HepG2 (cell line): ENCODE measurements around the gene NEK6. TPM values are rescaled to one million over a fixed set of nuclear protein-coding genes. Genes with fewer than 3 reads are reported as not detected.

Experiments used
- AGO2 ChIP-seq: fragments of 200-400 bp; formaldehyde crosslinking; optimal IDR thresholded peaks from 2 replicates; pipeline ENCODE3; 2017; ENCODE audit warnings: mild to moderate bottlenecking, low read depth, low read length, moderate library complexity
- IRF2 ChIP-seq: IDR thresholded peaks from 2 replicates; pipeline ENCODE4 v1.6.1; 2018; ENCODE audit warnings: missing genetic modification reagents, missing compliant biosample characterization
- MED8 ChIP-seq: sonication (generic); formaldehyde crosslinking; IDR thresholded peaks from 2 replicates; pipeline ENCODE4 v1.8.1; 2023; ENCODE audit warnings: mild to moderate bottlenecking, missing genetic modification reagents; ENCODE audit not compliant: insufficient replicate concordance
- PITX1 ChIP-seq: sonication (generic); formaldehyde crosslinking; IDR thresholded peaks from 2 replicates; pipeline ENCODE4 v1.5.1; 2020; ENCODE audit warnings: mild to moderate bottlenecking, missing genetic modification reagents
- POLR2G ChIP-seq: fragments of 200-400 bp; formaldehyde crosslinking; IDR thresholded peaks from 2 replicates; pipeline ENCODE4 v1.6.1; 2018; ENCODE audit warnings: mild to moderate bottlenecking, low read depth, low read length, moderate library complexity
- PRPF4 ChIP-seq: fragments of 200-400 bp; formaldehyde crosslinking; IDR thresholded peaks from 2 replicates; pipeline ENCODE4 v1.6.1; 2016; ENCODE audit warnings: low read length, low read depth; ENCODE audit not compliant: poor library complexity, severe bottlenecking
- RARG ChIP-seq: sonication (generic); formaldehyde crosslinking; IDR thresholded peaks from 2 replicates; pipeline ENCODE4 v1.4.0; 2020; ENCODE audit warnings: low read depth, mild to moderate bottlenecking, missing genetic modification reagents
- SATB2 ChIP-seq: sonication (generic); formaldehyde crosslinking; IDR thresholded peaks from 2 replicates; pipeline ENCODE4 v1.5.0; 2020; ENCODE audit warnings: missing genetic modification reagents
- TSC22D2 ChIP-seq: sonication (generic); formaldehyde crosslinking; IDR thresholded peaks from 2 replicates; pipeline ENCODE4 v1.5.1; 2020; ENCODE audit warnings: missing genetic modification reagents, mild to moderate bottlenecking, borderline replicate concordance
- ZFP62 ChIP-seq: sonication (generic); formaldehyde crosslinking; IDR thresholded peaks from 2 replicates; pipeline ENCODE4 v1.4.0; 2020; ENCODE audit warnings: missing genetic modification reagents
- ZFX ChIP-seq: sonication (generic); formaldehyde crosslinking; IDR thresholded peaks from 2 replicates; pipeline ENCODE4 v1.4.0; 2020; ENCODE audit warnings: mild to moderate bottlenecking, low read depth, missing genetic modification reagents, moderate library complexity
- ZKSCAN5 ChIP-seq: sonication (generic); formaldehyde crosslinking; IDR thresholded peaks from 2 replicates; pipeline ENCODE4 v1.5.1; 2020; ENCODE audit warnings: mild to moderate bottlenecking, missing genetic modification reagents
- ZNF17 ChIP-seq: sonication (generic); formaldehyde crosslinking; IDR thresholded peaks from 2 replicates; pipeline ENCODE4 v1.5.0; 2020; ENCODE audit warnings: mild to moderate bottlenecking, missing genetic modification reagents
- ZNF260 ChIP-seq: sonication (generic); formaldehyde crosslinking; IDR thresholded peaks from 2 replicates; pipeline ENCODE4 v1.4.0; 2020; ENCODE audit warnings: missing genetic modification reagents, low read depth, mild to moderate bottlenecking, borderline replicate concordance
- ZNF263 ChIP-seq: sonication (generic); formaldehyde crosslinking; IDR thresholded peaks from 2 replicates; pipeline ENCODE4 v1.4.0; 2020; ENCODE audit warnings: missing genetic modification reagents
- ZNF3 ChIP-seq: IDR thresholded peaks from 2 replicates; pipeline ENCODE4 v1.7.0; 2017; ENCODE audit warnings: inconsistent platforms
- ZNF317 ChIP-seq: sonication (generic); formaldehyde crosslinking; IDR thresholded peaks from 2 replicates; pipeline ENCODE4 v1.5.0; 2020; ENCODE audit warnings: mild to moderate bottlenecking, missing genetic modification reagents
- ZNF430 ChIP-seq: sonication (generic); formaldehyde crosslinking; IDR thresholded peaks from 2 replicates; pipeline ENCODE4 v1.9.0; 2021; ENCODE audit warnings: mild to moderate bottlenecking, missing genetic modification reagents
- ZNF468 ChIP-seq: sonication (generic); formaldehyde crosslinking; IDR thresholded peaks from 2 replicates; pipeline ENCODE4 v1.8.0; 2022; ENCODE audit warnings: mild to moderate bottlenecking, moderate library complexity, missing genetic modification reagents
- ZNF598 ChIP-seq: sonication (generic); formaldehyde crosslinking; IDR thresholded peaks from 2 replicates; pipeline ENCODE4 v1.5.1; 2020; ENCODE audit warnings: mild to moderate bottlenecking, missing genetic modification reagents, borderline replicate concordance
- polyA plus RNA-seq, 8 experiments: library from polyadenylated mRNA; depleted of rRNA in 3 of 8; stranded (reverse) in 7 of 8; unstranded in 1 of 8; fragments of >200 nt; fragmentation: Illumina TruSeq in 4 of 8; extraction: Trizol in 4 of 8; gene quantifications; 2 replicates each; pipeline versions ENCODE4 v1.2.1 to v1.2.3, GENCODE V29; 2011 to 2016; ENCODE audit warnings: low read depth in 4 of 8, missing spikeins in 1 of 8, mixed read lengths in 1 of 8; ENCODE audit not compliant: insufficient read depth in 1 of 8
- total RNA-seq, 5 experiments: library from RNA; depleted of rRNA; stranded (reverse); fragments of >200 nt; fragmentation: Illumina TruSeq; extraction: Trizol; gene quantifications; 2 replicates each; pipeline ENCODE4 v1.2.3, GENCODE V29; 2016; ENCODE audit warnings: low read depth in 1 of 5
- TF ChIP-seq, protein P1 (sequence below): sonication (generic); formaldehyde crosslinking; conservative IDR thresholded peaks from 2 replicates; pipeline ENCODE4 v1.4.0; 2020; ENCODE audit warnings: missing genetic modification reagents
- TF ChIP-seq, protein P2 (sequence below): sonication (generic); formaldehyde crosslinking; IDR thresholded peaks from 2 replicates; pipeline ENCODE4 v1.9.0; 2021; ENCODE audit warnings: missing genetic modification reagents, mild to moderate bottlenecking, borderline replicate concordance
- TF ChIP-seq, protein P3 (sequence below): sonication (generic); formaldehyde crosslinking; IDR thresholded peaks from 2 replicates; pipeline ENCODE4 v1.8.0; 2022; ENCODE audit warnings: mild to moderate bottlenecking, missing genetic modification reagents, borderline replicate concordance
- TF ChIP-seq, protein P4 (sequence below): sonication (generic); formaldehyde crosslinking; IDR thresholded peaks from 2 replicates; pipeline ENCODE4 v1.4.0; 2020; ENCODE audit warnings: mild to moderate bottlenecking, missing genetic modification reagents

Gene NEK6
- total and polyA plus RNA-seq, 2 of the 13 experiments (the other 11 are each of a cell fraction or from before 2014, with no cell fraction given), result 30.4 to 119 TPM

DNA sequence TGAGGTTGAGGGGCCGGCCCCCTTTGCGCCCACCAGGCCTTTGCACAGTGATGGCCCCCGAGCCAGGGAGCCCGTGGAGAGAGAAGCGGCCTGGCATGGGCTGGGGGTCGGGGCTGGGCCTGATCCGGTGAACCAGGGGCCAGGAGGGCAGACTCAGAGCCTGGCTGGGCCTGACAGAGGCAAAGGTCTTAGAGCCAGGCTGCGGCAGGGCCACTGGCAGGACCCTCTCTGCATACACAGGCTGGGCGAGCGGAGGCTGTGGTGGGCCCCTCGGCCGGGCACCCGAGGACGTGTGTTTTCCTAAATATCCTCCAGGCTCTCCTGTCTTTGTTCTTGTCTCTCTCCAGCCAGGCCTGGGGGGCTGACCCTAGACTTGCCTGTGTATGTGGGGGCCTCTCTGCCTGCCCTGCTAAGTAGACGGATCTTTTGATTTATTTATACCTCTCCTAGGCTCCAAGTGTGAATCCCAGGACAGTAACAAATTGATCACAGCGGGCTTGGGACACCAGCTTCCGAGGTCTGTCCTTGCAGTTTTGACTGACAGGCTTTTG, 933 bp downstream of the NEK6 start (continued):
- TF ChIP-seq, protein P1, sequence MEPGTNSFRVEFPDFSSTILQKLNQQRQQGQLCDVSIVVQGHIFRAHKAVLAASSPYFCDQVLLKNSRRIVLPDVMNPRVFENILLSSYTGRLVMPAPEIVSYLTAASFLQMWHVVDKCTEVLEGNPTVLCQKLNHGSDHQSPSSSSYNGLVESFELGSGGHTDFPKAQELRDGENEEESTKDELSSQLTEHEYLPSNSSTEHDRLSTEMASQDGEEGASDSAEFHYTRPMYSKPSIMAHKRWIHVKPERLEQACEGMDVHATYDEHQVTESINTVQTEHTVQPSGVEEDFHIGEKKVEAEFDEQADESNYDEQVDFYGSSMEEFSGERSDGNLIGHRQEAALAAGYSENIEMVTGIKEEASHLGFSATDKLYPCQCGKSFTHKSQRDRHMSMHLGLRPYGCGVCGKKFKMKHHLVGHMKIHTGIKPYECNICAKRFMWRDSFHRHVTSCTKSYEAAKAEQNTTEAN (CRISPR knock-in tag), result peak; percentile 23; the same call in 1 of the 2 replicates
- 0 out of 2 replicates have a peak, but pooled peaks have one; percentile 46 for TF ChIP-seq ZNF263 (CRISPR knock-in tag)
- no peak for TF ChIP-seq MED8
- TF ChIP-seq POLR2G, result peak; percentile 23; the same call in 1 of the 2 replicates
- TF ChIP-seq ZNF260 (CRISPR knock-in tag), result no peak
- TF ChIP-seq PITX1 (CRISPR knock-in tag), result 0 out of 2 replicates have a peak, but pooled peaks have one; percentile 34
- TF ChIP-seq, protein P2, sequence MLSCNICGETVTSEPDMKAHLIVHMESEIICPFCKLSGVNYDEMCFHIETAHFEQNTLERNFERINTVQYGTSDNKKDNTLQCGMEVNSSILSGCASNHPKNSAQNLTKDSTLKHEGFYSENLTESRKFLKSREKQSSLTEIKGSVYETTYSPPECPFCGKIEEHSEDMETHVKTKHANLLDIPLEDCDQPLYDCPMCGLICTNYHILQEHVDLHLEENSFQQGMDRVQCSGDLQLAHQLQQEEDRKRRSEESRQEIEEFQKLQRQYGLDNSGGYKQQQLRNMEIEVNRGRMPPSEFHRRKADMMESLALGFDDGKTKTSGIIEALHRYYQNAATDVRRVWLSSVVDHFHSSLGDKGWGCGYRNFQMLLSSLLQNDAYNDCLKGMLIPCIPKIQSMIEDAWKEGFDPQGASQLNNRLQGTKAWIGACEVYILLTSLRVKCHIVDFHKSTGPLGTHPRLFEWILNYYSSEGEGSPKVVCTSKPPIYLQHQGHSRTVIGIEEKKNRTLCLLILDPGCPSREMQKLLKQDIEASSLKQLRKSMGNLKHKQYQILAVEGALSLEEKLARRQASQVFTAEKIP, result no peak
- peak; percentile 94 for TF ChIP-seq ZFX
- peak; percentile 53; the same call in 1 of the 2 replicates for TF ChIP-seq ZNF598
- TF ChIP-seq, protein P3, sequence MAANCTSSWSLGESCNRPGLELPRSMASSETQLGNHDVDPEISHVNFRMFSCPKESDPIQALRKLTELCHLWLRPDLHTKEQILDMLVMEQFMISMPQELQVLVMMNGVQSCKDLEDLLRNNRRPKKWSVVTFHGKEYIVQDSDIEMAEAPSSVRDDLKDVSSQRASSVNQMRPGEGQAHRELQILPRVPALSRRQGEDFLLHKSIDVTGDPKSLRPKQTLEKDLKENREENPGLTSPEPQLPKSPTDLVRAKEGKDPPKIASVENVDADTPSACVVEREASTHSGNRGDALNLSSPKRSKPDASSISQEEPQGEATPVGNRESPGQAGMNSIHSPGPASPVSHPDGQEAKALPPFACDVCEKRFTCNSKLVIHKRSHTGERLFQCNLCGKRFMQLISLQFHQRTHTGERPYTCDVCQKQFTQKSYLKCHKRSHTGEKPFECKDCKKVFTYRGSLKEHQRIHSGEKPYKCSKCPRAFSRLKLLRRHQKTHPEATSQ, result no peak
- no peak for TF ChIP-seq ZNF17 (CRISPR knock-in tag)
- no peak for TF ChIP-seq ZNF3 (CRISPR knock-in tag)
- no peak for TF ChIP-seq PRPF4
- no peak for TF ChIP-seq RARG (CRISPR knock-in tag)
- TF ChIP-seq, protein P4, sequence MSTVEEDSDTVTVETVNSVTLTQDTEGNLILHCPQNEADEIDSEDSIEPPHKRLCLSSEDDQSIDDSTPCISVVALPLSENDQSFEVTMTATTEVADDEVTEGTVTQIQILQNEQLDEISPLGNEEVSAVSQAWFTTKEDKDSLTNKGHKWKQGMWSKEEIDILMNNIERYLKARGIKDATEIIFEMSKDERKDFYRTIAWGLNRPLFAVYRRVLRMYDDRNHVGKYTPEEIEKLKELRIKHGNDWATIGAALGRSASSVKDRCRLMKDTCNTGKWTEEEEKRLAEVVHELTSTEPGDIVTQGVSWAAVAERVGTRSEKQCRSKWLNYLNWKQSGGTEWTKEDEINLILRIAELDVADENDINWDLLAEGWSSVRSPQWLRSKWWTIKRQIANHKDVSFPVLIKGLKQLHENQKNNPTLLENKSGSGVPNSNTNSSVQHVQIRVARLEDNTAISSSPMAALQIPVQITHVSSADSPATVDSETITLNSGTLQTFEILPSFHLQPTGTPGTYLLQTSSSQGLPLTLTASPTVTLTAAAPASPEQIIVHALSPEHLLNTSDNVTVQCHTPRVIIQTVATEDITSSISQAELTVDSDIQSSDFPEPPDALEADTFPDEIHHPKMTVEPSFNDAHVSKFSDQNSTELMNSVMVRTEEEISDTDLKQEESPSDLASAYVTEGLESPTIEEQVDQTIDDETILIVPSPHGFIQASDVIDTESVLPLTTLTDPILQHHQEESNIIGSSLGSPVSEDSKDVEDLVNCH (CRISPR knock-in tag), result no peak
- 0 out of 2 replicates have a peak, but pooled peaks have one; percentile 36 for TF ChIP-seq IRF2
- peak; percentile 95 for TF ChIP-seq AGO2
- no peak for TF ChIP-seq SATB2 (CRISPR knock-in tag)
- 0 out of 2 replicates have a peak, but pooled peaks have one; percentile 5 for TF ChIP-seq ZNF430
- TF ChIP-seq ZKSCAN5 (CRISPR knock-in tag), result no peak
- no peak for TF ChIP-seq ZNF317 (CRISPR knock-in tag)
- TF ChIP-seq TSC22D2 (CRISPR knock-in tag), result no peak
- TF ChIP-seq ZNF468, result no peak
- no peak for TF ChIP-seq ZFP62 (CRISPR knock-in tag)
